Bronchial epithelial cell (primary cell): Measurements from ENCODE around the gene TFAM. TPM values are rescaled to one million over a fixed set of nuclear protein-coding genes. Genes with fewer than 3 reads are reported as not detected.

Experiments
- DNase-seq: peaks from one replicate; pipeline ENCODE4 v3.0.0-alpha.2; 2010; ENCODE audit warnings: low read depth
- FAIRE-seq: peaks from 2 replicates; lab custom pipeline; 2011; peaks lifted over from hg19 to GRCh38; lab: Jason Lieb, UNC
- H3K27me3 ChIP-seq: 2 replicates; pipeline ENCODE4 v1.5.1; 2011; ENCODE audit warnings: low read length; ENCODE audit not compliant: control insufficient read depth, insufficient read depth
- H3K36me3 ChIP-seq: 2 replicates; pipeline ENCODE4 v1.5.1; 2011; ENCODE audit warnings: low read length; ENCODE audit not compliant: control insufficient read depth, insufficient read depth
- H3K4me3 ChIP-seq: 2 replicates; pipeline ENCODE4 v1.5.1; 2011; ENCODE audit warnings: mild to moderate bottlenecking, low read depth, low read length, control low read depth
- total RNA-seq: library from RNA; depleted of rRNA; stranded (reverse); fragments of >200 nt; gene quantifications from 2 replicates; pipeline ENCODE4 v1.2.1, GENCODE V29; 2014
- TF ChIP-seq, protein P1 (sequence below): IDR thresholded peaks from 2 replicates; pipeline ENCODE4 v1.5.1; 2011; ENCODE audit warnings: mild to moderate bottlenecking, moderate library complexity, low read length, control low read depth, inconsistent platforms; ENCODE audit not compliant: insufficient read depth, severe bottlenecking

The TFAM gene
- total RNA-seq, 1 donor from 2014 or later: 36.1 TPM

DNA sequence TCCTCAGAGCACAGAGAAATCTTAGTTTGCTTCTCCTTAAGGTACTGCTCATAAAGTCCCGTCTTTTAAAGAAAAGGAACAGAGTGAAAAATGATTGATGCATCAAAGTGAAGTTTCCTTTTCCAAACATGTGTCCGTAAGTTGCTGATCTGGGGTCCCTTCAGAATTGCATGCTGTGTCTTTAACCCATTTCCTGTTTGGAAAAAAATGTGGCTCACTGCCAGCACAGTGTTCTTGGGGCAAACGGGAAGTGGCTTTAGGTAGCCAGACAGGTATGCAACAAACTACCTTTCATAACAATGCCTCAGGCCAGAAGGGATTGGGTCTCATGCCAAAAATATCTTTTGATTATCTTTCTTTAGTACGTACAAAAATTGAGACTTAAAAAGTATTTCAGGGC is 50.9 kb downstream of the TFAM start:
- TF ChIP-seq, protein P1, sequence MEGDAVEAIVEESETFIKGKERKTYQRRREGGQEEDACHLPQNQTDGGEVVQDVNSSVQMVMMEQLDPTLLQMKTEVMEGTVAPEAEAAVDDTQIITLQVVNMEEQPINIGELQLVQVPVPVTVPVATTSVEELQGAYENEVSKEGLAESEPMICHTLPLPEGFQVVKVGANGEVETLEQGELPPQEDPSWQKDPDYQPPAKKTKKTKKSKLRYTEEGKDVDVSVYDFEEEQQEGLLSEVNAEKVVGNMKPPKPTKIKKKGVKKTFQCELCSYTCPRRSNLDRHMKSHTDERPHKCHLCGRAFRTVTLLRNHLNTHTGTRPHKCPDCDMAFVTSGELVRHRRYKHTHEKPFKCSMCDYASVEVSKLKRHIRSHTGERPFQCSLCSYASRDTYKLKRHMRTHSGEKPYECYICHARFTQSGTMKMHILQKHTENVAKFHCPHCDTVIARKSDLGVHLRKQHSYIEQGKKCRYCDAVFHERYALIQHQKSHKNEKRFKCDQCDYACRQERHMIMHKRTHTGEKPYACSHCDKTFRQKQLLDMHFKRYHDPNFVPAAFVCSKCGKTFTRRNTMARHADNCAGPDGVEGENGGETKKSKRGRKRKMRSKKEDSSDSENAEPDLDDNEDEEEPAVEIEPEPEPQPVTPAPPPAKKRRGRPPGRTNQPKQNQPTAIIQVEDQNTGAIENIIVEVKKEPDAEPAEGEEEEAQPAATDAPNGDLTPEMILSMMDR: no peak
- Histone ChIP-seq H3K36me3 (no peaks in the 10 kb centered on the region), H3K4me3 (no peak overlapping the region), H3K27me3 (no peaks in the 10 kb centered on the region)
- DNase-seq: peak; percentile 94
- FAIRE-seq: no peak

DNA sequence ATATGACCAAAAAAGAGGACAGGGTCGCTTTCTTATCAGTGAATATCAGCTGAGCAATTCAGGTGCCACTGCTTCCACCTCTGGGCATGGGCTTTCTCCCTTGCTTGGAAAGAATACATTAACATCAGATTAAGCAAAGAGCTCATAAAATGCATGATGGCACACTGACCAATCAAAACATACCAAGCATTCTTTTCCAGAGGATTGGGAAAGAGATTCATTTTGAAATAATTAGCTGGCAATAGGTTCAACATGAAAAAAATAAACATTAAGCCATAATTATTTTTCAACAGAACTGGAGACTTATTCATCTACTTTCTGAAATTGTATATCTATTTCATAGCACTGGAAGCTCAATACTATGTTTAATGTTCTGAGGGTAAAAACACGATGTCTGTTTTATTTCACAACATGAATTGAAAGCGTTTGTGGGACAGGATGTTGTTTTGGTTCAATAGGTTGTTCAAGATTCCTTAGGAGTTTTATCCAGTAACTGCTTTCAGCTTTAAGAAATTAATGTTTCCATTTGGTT is 53.2 kb downstream of the TFAM start:
- TF ChIP-seq, protein P1: no peak
- peak; percentile 70 for DNase-seq

DNA sequence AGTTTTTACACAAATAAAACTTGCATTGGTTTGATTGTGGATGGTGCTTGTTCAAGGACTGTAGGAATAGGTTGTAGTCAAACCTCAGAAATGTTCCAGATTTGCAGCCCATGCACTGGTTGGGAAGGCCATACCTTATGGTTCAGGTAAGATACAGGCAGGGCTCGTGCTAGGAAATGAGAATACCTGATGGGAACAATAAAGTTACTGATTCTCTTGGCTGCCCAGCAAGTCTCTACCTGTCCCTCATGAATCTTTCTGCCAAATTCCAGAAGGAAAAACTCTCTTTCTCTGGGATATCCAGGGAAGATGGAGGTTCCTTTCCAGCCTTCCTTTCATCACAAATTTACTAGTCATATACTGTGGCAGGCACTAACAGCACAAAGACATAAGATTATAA is 53.8 kb downstream of the TFAM start:
- DNase-seq: peak; percentile 81
- TF ChIP-seq, protein P1: no peak
- H3K27me3 ChIP-seq: no peaks in the 10 kb centered on the region
- H3K36me3 ChIP-seq: no peaks in the 10 kb centered on the region
- FAIRE-seq: no peak
- H3K4me3 ChIP-seq: no peak overlapping the region

More for the DNA sequence above, 53.2 kb downstream of the TFAM start:
- FAIRE-seq: no peak
- H3K4me3 ChIP-seq: no peak overlapping the region
- no peaks in the 10 kb centered on the region for H3K36me3 ChIP-seq
- no peaks in the 10 kb centered on the region for H3K27me3 ChIP-seq

DNA sequence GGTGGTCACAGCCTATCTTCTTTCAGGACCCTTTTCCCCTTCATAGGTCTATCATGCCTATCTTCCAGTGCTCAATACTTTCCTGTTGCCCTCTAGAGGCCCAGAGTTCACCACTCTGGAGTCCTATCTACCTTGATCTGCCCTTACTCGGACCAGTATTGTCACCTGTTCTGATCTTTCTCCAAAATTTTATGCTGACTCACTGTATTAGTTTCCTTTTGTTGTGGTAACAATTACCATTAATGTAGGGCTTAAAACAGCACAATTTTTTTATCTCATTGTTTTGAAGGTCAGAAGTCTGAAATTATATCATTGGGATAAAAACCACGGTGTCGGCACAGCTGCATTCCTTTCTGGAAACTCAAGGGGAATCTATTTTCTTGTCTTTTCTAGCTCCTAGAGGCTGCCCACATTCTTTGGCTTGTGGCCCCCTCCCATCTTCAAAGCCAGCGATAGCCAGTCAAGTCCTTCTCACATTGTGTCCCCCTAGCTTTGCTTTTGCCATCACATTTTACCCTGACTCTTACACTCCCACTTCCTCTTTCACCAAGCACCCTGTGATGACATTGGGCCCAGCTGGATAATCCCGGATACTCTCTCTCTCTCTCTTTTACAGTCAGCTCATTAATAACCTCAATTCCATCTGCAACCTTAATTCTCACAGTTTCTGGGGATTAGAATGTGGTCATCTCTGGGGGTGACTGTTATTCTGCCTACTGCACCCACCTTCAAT is 54.6 kb downstream of the TFAM start:
- Histone ChIP-seq H3K4me3 (no peak overlapping the region), H3K27me3 (no peaks in the 10 kb centered on the region), H3K36me3 (no peaks in the 10 kb centered on the region)
- TF ChIP-seq, protein P1: no peak
- FAIRE-seq (no peak), DNase-seq (peak; percentile 9)

DNA sequence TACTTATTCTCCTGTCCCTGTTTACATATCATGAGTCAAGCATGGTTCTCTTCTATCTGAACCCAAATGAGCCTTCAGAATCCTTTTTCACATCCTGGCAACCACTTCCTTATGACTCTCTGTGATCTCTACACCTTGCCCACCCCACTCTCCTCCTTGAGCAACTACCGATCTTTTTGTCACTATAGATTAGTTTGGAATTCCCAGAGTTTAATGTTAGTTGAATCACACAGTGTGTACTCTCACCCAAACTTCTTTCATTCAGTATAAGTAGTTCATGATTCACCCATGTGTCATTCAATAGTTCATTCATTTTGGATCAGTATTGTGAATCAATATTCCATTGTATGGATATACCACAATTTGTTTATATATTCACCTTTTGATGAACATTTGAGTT is 55.3 kb downstream of the TFAM start:
- DNase-seq (peak; percentile 89), FAIRE-seq (no peak)
- TF ChIP-seq, protein P1: no peak
- Histone ChIP-seq H3K4me3 (no peak overlapping the region), H3K27me3 (no peaks in the 10 kb centered on the region), H3K36me3 (no peaks in the 10 kb centered on the region)
